Measurements from ENCODE around the gene FRMPD4.

FRMPD4 gene

GRCh38 chrX:12210971-12211370 lies 72.7 kb downstream of the FRMPD4 start:
- no peak for DNase-seq (ENCODE audit: low read depth in 2 of 2)

GRCh38 chrX:12223650-12224049 lies 85.4 kb downstream of the FRMPD4 start:
- DNase-seq (ENCODE audit: low read depth in 2 of 2): no peak

GRCh38 chrX:12225107-12225506 lies 86.8 kb downstream of the FRMPD4 start:
- DNase-seq (ENCODE audit: low read depth in 2 of 2): no peak

- DNase-seq (ENCODE audit: low read depth in 2 of 2): no peak
These were observed 89.3 kb downstream of the FRMPD4 start for GRCh38 chrX:12227412-12228041.

- DNase-seq (ENCODE audit: low read depth in 2 of 2): no peak
These were observed 90.6 kb downstream of the FRMPD4 start for GRCh38 chrX:12228862-12229261.

- DNase-seq (ENCODE audit: low read depth in 2 of 2): no peak
These were observed 91.7 kb downstream of the FRMPD4 start for GRCh38 chrX:12229986-12230385.

GRCh38 chrX:12234534-12235329 lies 96.5 kb downstream of the FRMPD4 start:
- no peak for DNase-seq (ENCODE audit: low read depth in 2 of 2)

GRCh38 chrX:12236156-12236555 lies 97.9 kb downstream of the FRMPD4 start:
- no peak for DNase-seq (ENCODE audit: low read depth in 2 of 2)

GRCh38 chrX:12237131-12237530 lies 98.9 kb downstream of the FRMPD4 start:
- no peak for DNase-seq (ENCODE audit: low read depth in 2 of 2)

GRCh38 chrX:12237771-12238170 lies 99.5 kb downstream of the FRMPD4 start:
- no peak for DNase-seq (ENCODE audit: low read depth in 2 of 2)

- no peak for DNase-seq (ENCODE audit: low read depth in 2 of 2)
These were observed 101.2 kb downstream of the FRMPD4 start for GRCh38 chrX:12239356-12240082.

- no peak for DNase-seq (ENCODE audit: low read depth in 2 of 2)
These were observed 102.2 kb downstream of the FRMPD4 start for GRCh38 chrX:12240491-12240890.

- DNase-seq (ENCODE audit: low read depth in 2 of 2): no peak
These were observed 102.8 kb downstream of the FRMPD4 start for GRCh38 chrX:12241026-12241425.

- DNase-seq (ENCODE audit: low read depth in 2 of 2): no peak
These were observed 107.7 kb downstream of the FRMPD4 start for GRCh38 chrX:12245650-12246645.

- no peak for DNase-seq (ENCODE audit: low read depth in 2 of 2)
These were observed 111.7 kb downstream of the FRMPD4 start for GRCh38 chrX:12249997-12250396.

- no peak for DNase-seq (ENCODE audit: low read depth in 2 of 2)
These were observed 124.9 kb downstream of the FRMPD4 start for GRCh38 chrX:12263211-12263610.

- DNase-seq (ENCODE audit: low read depth in 2 of 2): no peak
These were observed 131.2 kb downstream of the FRMPD4 start for GRCh38 chrX:12269484-12269883.

- no peak for DNase-seq (ENCODE audit: low read depth in 2 of 2)
These were observed 139.9 kb downstream of the FRMPD4 start for GRCh38 chrX:12278151-12278550.

- no peak for DNase-seq (ENCODE audit: low read depth in 2 of 2)
These were observed 144.7 kb downstream of the FRMPD4 start for GRCh38 chrX:12282991-12283390.

GRCh38 chrX:12292996-12293765 lies 154.9 kb downstream of the FRMPD4 start:
- DNase-seq (ENCODE audit: low read depth in 2 of 2): no peak

GRCh38 chrX:12297353-12297752 lies 159.1 kb downstream of the FRMPD4 start:
- no peak for DNase-seq (ENCODE audit: low read depth in 2 of 2)

All from stimulated activated CD8-positive, alpha-beta memory T cell treated with anti-CD3 and anti-CD28 coated beads, Interleukin-7, amount 100 ng/mL, for 1 hour (primary cell).